Neuron (in vitro differentiated cells): ENCODE data around the gene TMEM205.

Experiments used
- H2AFZ ChIP-seq: one replicate; pipeline ENCODE4 v1.6.1; 2013; ENCODE audit warnings: low read depth, mild to moderate bottlenecking, inconsistent platforms, low read length, moderate library complexity
- H3K27me3 ChIP-seq: one replicate; pipeline ENCODE4 v1.6.1; 2013; ENCODE audit warnings: low read length; ENCODE audit not compliant: insufficient read depth
- H3K36me3 ChIP-seq: one replicate; pipeline ENCODE4 v1.6.1; 2013; ENCODE audit warnings: low read length; ENCODE audit not compliant: insufficient read depth
- H3K4me1 ChIP-seq: one replicate; pipeline ENCODE4 v1.6.1; 2013; ENCODE audit warnings: low read length; ENCODE audit not compliant: insufficient read depth
- H3K4me3 ChIP-seq: 2 replicates; pipeline ENCODE4 v1.5.1; 2013; ENCODE audit warnings: mild to moderate bottlenecking, low read length, moderate library complexity
- H3K9me3 ChIP-seq: one replicate; pipeline ENCODE4 v1.6.1; 2013; ENCODE audit warnings: low read length

TMEM205 gene

DNA sequence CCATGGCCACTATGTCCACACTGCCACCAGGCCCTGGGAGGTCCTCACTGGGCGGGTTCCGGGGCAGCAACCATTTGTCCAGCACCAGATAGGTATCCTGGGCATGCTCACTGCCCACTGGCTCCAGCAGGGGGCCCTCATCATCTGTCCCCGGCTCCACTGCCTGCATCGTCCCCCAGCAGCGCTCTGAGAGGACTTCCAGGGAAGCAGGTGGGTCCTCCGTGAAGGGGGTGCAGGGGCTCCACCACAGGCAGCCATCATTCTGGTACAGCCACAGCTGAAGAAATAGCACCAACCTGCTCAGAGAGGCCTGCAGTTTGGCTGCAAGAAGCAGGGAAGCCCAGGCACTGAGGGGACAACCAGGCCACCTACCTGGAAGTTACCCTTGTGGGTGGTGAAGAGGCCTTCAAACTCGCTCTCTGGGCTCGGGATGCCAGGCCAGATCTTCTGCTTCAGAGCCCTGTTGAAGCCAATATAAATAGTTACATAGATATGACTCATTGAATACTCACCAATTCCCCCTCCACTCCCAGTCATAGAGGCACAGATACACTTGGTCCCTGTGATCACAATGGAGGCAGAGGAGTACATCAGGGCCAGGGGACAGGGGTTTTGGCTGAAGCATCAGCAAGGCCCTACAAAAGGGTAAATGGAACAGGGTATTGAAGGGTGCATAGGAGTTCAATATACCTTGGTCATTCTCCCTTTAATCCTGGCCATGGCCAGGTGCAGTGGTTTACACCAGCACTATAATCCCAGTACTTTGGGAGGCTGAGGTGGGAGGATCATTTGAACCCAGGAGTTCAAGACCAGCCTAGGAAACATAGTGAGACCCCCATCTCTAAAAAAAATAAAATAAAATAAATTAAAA lies 32.5 kb upstream of the TMEM205 start:
- no peaks in the 10 kb centered on the region for H3K9me3 ChIP-seq
- H3K27me3 ChIP-seq, result peaks cover 10% of the 10 kb centered on the region
- H3K36me3 ChIP-seq, result no peaks in the 10 kb centered on the region
- H2AFZ ChIP-seq, result no peak overlapping the region
- peaks cover 21% of the 10 kb centered on the region for H3K4me1 ChIP-seq
- H3K4me3 ChIP-seq, result no peak overlapping the region

DNA sequence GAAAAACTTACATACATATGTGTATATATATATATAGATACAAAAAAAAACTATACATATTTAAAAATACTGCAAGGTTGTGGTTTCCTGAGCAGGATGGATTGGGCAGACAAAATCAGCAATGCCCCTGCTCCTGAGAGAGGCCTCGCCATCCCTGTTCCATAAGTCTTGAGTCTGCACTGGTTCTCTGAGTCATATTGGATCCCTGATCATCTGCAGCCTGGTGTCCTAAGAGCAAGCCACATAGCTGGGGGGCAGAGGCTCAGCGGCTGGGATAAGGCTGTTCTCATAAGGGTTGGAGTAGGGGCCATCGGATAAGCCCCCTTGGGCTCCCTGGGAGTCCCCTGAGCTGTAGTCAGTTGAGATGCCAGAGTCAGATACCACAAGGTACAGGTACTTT lies 31.7 kb upstream of the TMEM205 start:
- peaks cover 25% of the 10 kb centered on the region for H3K4me1 ChIP-seq
- no peaks in the 10 kb centered on the region for H3K9me3 ChIP-seq
- H3K36me3 ChIP-seq, result no peaks in the 10 kb centered on the region
- no peak overlapping the region for H2AFZ ChIP-seq
- no peak overlapping the region for H3K4me3 ChIP-seq
- H3K27me3 ChIP-seq, result peaks cover 2% of the 10 kb centered on the region

DNA sequence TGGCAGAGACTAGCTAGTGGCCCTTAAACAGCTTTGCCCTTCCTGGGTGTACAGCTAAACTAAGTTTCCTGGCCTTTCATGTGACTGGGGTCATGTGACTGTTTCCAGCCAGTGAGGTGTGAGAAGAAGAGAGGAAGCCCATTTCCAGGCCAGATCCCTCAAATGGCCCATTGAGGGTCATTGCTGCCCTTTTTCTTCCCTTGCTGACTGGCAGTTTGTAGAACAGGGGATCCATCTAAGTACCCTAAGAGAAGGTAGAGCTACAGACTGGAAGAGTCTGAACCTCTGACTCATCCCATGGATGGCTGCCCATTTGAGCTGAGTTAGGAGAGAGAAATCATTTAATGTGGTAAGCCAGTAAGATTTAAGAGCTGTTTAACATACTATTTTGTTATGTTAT lies 31.2 kb upstream of the TMEM205 start:
- no peak overlapping the region for H2AFZ ChIP-seq
- no peak overlapping the region for H3K4me3 ChIP-seq
- H3K36me3 ChIP-seq, result no peaks in the 10 kb centered on the region
- H3K4me1 ChIP-seq, result peaks cover 25% of the 10 kb centered on the region
- H3K27me3 ChIP-seq, result no peaks in the 10 kb centered on the region
- H3K9me3 ChIP-seq, result no peaks in the 10 kb centered on the region

DNA sequence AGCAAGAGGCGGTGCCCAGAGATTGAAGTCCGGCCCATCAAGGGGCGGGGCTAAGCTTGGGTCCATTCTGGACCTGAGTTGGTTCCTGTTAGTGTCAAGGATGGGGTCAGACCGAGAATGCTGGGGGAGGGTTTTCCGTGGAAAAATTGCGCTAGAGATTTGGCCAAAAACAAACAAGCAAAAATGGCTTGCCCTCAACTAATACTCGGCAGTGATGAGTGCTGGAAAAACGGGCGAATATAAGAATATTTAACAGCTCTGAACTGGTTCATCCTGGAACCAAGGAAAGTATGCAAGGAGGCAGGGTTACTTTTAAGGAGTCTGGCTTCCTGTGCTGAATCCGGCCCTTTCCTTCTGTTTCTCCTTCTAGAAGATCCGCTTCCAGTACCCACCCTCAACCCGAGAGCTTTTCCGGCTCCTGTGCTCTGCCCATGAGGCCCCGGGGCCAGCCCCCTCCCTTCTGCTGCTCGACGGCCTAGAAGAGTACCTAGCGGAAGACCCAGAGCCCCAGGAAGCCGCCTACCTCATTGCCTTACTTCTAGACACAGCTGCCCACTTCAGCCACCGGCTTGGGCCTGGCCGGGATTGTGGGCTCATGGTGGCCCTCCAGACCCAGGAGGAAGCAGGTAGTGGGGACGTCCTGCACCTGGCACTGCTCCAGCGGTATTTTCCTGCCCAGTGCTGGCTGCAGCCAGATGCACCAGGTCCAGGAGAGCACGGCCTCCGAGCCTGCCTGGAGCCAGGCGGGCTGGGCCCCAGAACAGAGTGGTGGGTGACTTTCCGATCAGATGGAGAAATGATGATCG lies 29.3 kb upstream of the TMEM205 start:
- H3K4me3 ChIP-seq, result peak overlapping the region; percentile 59
- H3K9me3 ChIP-seq, result no peaks in the 10 kb centered on the region
- peaks cover 23% of the 10 kb centered on the region for H3K4me1 ChIP-seq
- H2AFZ ChIP-seq, result peak overlapping the region; percentile 37
- H3K27me3 ChIP-seq, result no peaks in the 10 kb centered on the region
- H3K36me3 ChIP-seq, result no peaks in the 10 kb centered on the region

GRCh38 chr19:11374433-11375142 lies 28.5 kb upstream of the TMEM205 start, which contains the start of gene SWSAP1:
Gene SWSAP1, plus strand, starts transcription at chr19:11374666. Its CDS starts 15 bp downstream, at chr19:11374681.
- H3K4me1 ChIP-seq, result peaks cover 23% of the 10 kb centered on the region
- no peaks in the 10 kb centered on the region for H3K27me3 ChIP-seq
- H2AFZ ChIP-seq, result peak within 1 kb of the TSS; percentile 37
- peak within 1 kb of the TSS; percentile 59 for H3K4me3 ChIP-seq
- no peaks in the 10 kb centered on the region for H3K9me3 ChIP-seq
- H3K36me3 ChIP-seq, result no peaks in the 10 kb centered on the region

- Histone ChIP-seq H3K4me1 (peaks cover 23% of the 10 kb centered on the region), H3K27me3 (no peaks in the 10 kb centered on the region), H3K9me3 (no peaks in the 10 kb centered on the region), H2AFZ (no peak overlapping the region), H3K4me3 (peak overlapping the region; percentile 59), H3K36me3 (no peaks in the 10 kb centered on the region)
Measured at GRCh38 chr19:11373885-11374432, 27.9 kb upstream of the TMEM205 start.

DNA sequence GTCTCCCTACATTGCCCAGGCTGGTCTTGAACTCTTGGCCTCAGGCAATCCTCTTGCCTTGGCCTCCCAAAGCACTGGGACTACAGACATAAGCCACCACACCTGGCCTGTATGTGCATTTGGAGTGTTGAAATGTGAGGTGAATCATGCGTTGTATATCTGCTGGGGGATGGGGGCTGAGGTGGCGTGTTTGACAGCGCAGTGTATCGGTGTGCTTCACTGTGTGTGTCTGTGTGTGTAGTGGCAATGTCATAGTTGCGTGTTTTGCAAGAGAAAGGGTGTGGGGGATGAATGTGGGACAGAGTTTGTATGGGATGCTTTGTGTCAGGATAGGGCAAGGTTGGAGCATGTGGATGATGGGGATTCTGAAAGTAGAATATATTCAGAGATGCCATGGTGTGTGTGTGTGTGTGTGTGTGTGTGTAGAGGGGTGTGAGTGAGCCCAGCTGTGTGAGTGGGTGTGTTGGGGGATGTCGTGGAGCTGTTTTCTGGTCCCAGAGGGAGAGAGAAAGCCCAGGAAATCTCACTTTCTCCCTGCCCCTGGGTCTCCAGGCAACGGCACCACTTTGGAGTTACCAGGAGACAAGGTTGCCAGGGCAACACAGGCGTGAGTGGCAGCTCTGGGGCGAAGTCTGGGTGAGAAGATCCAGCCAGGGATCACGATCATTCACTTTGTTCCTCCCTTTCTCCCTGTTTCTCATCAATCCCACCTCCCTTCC lies 27.3 kb upstream of the TMEM205 start:
- Histone ChIP-seq H3K4me1 (peaks cover 20% of the 10 kb centered on the region), H3K36me3 (no peaks in the 10 kb centered on the region), H2AFZ (no peak overlapping the region), H3K27me3 (no peaks in the 10 kb centered on the region), H3K9me3 (no peaks in the 10 kb centered on the region), H3K4me3 (peak overlapping the region; percentile 59)

DNA sequence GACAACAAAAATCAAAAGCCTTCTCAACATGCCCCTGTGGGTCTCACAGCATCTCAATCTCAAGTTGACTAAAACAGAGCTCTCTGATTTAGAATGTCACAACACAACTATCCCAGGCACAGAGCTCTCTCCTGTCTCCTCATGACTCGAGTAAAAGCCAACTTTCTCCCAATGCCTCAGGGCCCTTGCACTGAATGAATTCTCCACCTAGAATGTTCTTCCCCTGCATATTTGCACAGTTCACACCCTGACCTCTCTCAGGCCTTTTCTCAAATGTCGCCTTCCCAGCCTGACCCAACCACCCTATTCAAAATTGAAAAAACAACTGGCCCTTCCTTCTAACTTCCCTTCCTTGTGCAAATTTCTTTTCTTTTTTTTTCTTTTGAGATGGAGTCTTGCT lies 24.7 kb upstream of the TMEM205 start:
- Histone ChIP-seq H2AFZ (no peak overlapping the region), H3K27me3 (no peaks in the 10 kb centered on the region), H3K4me1 (peaks cover 18% of the 10 kb centered on the region), H3K36me3 (no peaks in the 10 kb centered on the region), H3K9me3 (no peaks in the 10 kb centered on the region), H3K4me3 (no peak overlapping the region)

DNA sequence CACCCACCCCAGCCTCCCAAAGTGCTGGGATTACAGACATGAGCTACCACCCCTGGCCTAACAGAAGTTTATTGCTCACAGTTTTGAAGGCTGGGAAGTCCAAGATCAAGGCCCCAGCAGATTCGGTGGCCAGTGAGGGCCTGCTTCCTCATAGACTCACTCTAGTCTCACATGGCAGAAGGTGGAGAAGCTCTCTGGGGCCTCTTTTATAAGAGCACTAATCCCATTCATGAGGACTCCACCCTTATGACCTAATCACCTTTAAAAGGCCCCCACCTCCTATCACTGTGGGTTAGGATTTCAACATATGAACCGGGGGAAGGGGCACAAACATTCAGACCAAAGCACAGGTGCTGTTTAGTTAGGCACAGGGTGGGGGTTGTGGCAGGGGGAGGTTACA lies 21.5 kb upstream of the TMEM205 start:
- H3K4me1 ChIP-seq, result no peaks in the 10 kb centered on the region
- H3K9me3 ChIP-seq, result no peaks in the 10 kb centered on the region
- no peak overlapping the region for H2AFZ ChIP-seq
- H3K36me3 ChIP-seq, result no peaks in the 10 kb centered on the region
- no peak overlapping the region for H3K4me3 ChIP-seq
- H3K27me3 ChIP-seq, result no peaks in the 10 kb centered on the region

- Histone ChIP-seq H3K27me3 (no peaks in the 10 kb centered on the region), H2AFZ (no peak overlapping the region), H3K36me3 (peaks cover 3% of the 10 kb centered on the region), H3K9me3 (no peaks in the 10 kb centered on the region), H3K4me3 (no peak overlapping the region), H3K4me1 (no peaks in the 10 kb centered on the region)
Measured at GRCh38 chr19:11365557-11366117, 19.6 kb upstream of the TMEM205 start.

DNA sequence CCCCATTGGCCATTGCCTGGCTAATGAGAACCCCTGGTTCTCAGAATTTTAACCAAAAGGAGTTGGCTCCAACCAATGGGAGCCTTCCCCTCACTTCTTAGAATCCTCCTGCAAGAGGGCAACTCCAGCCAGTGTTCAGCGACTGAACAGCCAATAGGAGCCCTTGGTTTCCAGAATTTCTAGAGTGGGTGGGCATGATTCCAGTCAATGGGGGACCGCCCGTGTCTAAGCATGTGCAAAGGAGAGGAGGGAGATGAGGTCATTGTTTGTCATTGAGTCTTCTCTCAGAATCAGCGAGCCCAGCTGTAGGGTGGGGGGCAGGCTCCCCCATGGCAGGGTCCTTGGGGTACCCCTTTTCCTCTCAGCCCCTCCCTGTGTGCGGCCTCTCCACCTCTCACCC lies 18.9 kb upstream of the TMEM205 start:
- Histone ChIP-seq H3K9me3 (no peaks in the 10 kb centered on the region), H3K36me3 (peaks cover 3% of the 10 kb centered on the region), H3K4me3 (no peak overlapping the region), H3K4me1 (no peaks in the 10 kb centered on the region), H2AFZ (no peak overlapping the region), H3K27me3 (no peaks in the 10 kb centered on the region)

DNA sequence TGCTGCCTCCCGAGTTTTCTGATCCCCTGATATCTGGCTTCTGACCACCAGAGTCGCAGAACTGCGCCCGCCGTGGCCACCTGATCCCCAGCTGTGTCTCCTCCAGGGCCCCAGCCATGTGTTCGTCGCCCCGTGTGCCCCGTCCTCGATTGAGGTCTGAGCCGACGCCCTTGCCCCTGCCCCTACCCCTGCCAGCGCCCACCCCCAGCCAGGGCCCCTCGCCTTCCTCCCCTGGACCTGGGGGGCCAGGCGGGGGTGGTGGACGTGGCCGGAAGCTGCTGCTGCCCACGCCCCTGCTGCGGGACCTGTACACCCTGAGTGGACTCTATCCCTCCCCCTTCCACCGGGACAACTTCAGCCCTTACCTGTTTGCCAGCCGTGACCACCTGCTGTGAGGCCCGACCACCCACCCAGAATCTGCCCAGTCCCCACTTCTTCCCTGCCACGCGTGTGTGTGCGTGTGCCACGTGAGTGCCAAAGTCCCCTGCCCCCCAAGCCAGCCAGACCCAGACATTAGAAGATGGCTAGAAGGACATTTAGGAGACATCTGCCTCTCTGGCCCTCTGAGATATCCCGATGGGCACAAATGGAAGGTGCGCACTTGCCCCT lies 18.3 kb upstream of the TMEM205 start:
- Histone ChIP-seq H3K4me3 (no peak overlapping the region), H3K4me1 (no peaks in the 10 kb centered on the region), H3K27me3 (no peaks in the 10 kb centered on the region), H2AFZ (no peak overlapping the region), H3K9me3 (no peaks in the 10 kb centered on the region), H3K36me3 (peaks cover 3% of the 10 kb centered on the region)
